Muscle layer of duodenum (tissue), 2 donors: ENCODE results near the gene ABR.

ENCODE experiments used
- H3K27ac ChIP-seq: one replicate; pipeline ENCODE4 v1.7.0; 2013; ENCODE audit warnings: mild to moderate bottlenecking, low read length
- H3K27me3 ChIP-seq: one replicate; pipeline ENCODE4 v1.7.0; 2013; ENCODE audit warnings: low read depth, mild to moderate bottlenecking, control low read depth, low read length
- H3K36me3 ChIP-seq, 2 donors: one replicate each; pipeline ENCODE4 v1.7.0; 2013; ENCODE audit warnings: low read length in 2 of 2, control low read depth in 1 of 2, mild to moderate bottlenecking in 1 of 2; ENCODE audit not compliant: insufficient read depth in 2 of 2, control insufficient read depth in 1 of 2
- H3K4me1 ChIP-seq, 2 donors: one replicate each; pipeline ENCODE4 v1.7.0; 2013; ENCODE audit warnings: low read length in 2 of 2, mild to moderate bottlenecking in 2 of 2, control low read depth in 1 of 2, moderate library complexity in 1 of 2; ENCODE audit not compliant: insufficient read depth in 2 of 2, control insufficient read depth in 1 of 2
- H3K4me3 ChIP-seq, 2 donors: one replicate each; pipeline ENCODE4 v1.7.0; 2013; ENCODE audit warnings: low read length in 2 of 2, low read depth in 1 of 2, mild to moderate bottlenecking in 1 of 2
- H3K9me3 ChIP-seq, 2 donors: one replicate each; pipeline ENCODE4 v1.7.0; 2013; ENCODE audit warnings: low read length in 2 of 2, control low read depth in 1 of 2, mild to moderate bottlenecking in 1 of 2; ENCODE audit not compliant: control insufficient read depth in 1 of 2
- donor health status: healthy.

ABR gene

GRCh38 chr17:1095090-1095852, 84.5 kb downstream of the ABR start:
- no peaks in the 10 kb centered on the region for H3K27me3 ChIP-seq
- H3K9me3 ChIP-seq, result no peaks in the 10 kb centered on the region
- no peak overlapping the region for H3K4me3 ChIP-seq
- no peaks in the 10 kb centered on the region for H3K4me1 ChIP-seq
- H3K27ac ChIP-seq, result peak overlapping the region; percentile 45
- peaks cover 31 to 58% of the 10 kb centered on the region in 2 donors for H3K36me3 ChIP-seq

GRCh38 chr17:1094591-1094990, 85.2 kb downstream of the ABR start:
- Histone ChIP-seq H3K9me3 (no peaks in the 10 kb centered on the region), H3K4me1 (no peaks in the 10 kb centered on the region), H3K4me3 (no peak overlapping the region), H3K36me3 (peaks cover 33 to 58% of the 10 kb centered on the region in 2 donors), H3K27me3 (no peaks in the 10 kb centered on the region), H3K27ac (no peak overlapping the region)

- Histone ChIP-seq H3K36me3 (peaks cover 29 to 42% of the 10 kb centered on the region in 2 donors), H3K4me1 (peaks cover under 1 to 3% of the 10 kb centered on the region in 2 donors), H3K27ac (no peak overlapping the region), H3K4me3 (no peak overlapping the region), H3K9me3 (no peaks in the 10 kb centered on the region), H3K27me3 (no peaks in the 10 kb centered on the region)
Measured at GRCh38 chr17:1091900-1092299, 87.9 kb downstream of the ABR start.

GRCh38 chr17:1091190-1091534, 88.6 kb downstream of the ABR start:
- H3K4me1 ChIP-seq, result peaks cover 2 to 4% of the 10 kb centered on the region in 2 donors
- no peak overlapping the region for H3K4me3 ChIP-seq
- no peaks in the 10 kb centered on the region for H3K9me3 ChIP-seq
- no peak overlapping the region for H3K27ac ChIP-seq
- H3K36me3 ChIP-seq, result peaks cover 29 to 38% of the 10 kb centered on the region in 2 donors
- H3K27me3 ChIP-seq, result no peaks in the 10 kb centered on the region

GRCh38 chr17:1090465-1091189, 89.2 kb downstream of the ABR start:
- Histone ChIP-seq H3K9me3 (no peaks in the 10 kb centered on the region), H3K4me1 (peaks cover 2 to 4% of the 10 kb centered on the region in 2 donors), H3K27me3 (no peaks in the 10 kb centered on the region), H3K36me3 (peaks cover 28 to 35% of the 10 kb centered on the region in 2 donors), H3K27ac (no peak overlapping the region), H3K4me3 (no peak overlapping the region)

- Histone ChIP-seq H3K27ac (no peak overlapping the region), H3K27me3 (no peaks in the 10 kb centered on the region), H3K36me3 (peaks cover 25 to 31% of the 10 kb centered on the region in 2 donors), H3K4me1 (peaks cover 2 to 4% of the 10 kb centered on the region in 2 donors), H3K4me3 (no peak overlapping the region), H3K9me3 (no peaks in the 10 kb centered on the region)
Measured at GRCh38 chr17:1089915-1090314, 89.9 kb downstream of the ABR start.

GRCh38 chr17:1087381-1088241, 92.2 kb downstream of the ABR start:
- Histone ChIP-seq H3K4me3 (no peak overlapping the region), H3K4me1 (peaks cover 2 to 4% of the 10 kb centered on the region in 2 donors), H3K27ac (peak overlapping the region; percentile 75), H3K9me3 (no peaks in the 10 kb centered on the region), H3K36me3 (peaks cover 21 to 33% of the 10 kb centered on the region in 2 donors), H3K27me3 (no peaks in the 10 kb centered on the region)

GRCh38 chr17:1083451-1084187, 96.2 kb downstream of the ABR start:
- Histone ChIP-seq H3K9me3 (no peaks in the 10 kb centered on the region), H3K27ac (no peak overlapping the region), H3K4me3 (no peak overlapping the region), H3K36me3 (peaks cover 8 to 11% of the 10 kb centered on the region in 2 donors), H3K4me1 (peaks cover 2 to 21% of the 10 kb centered on the region in 2 donors), H3K27me3 (no peaks in the 10 kb centered on the region)

- Histone ChIP-seq H3K27ac (peak overlapping the region; percentile 60), H3K27me3 (no peaks in the 10 kb centered on the region), H3K4me3 (no peak overlapping the region), H3K9me3 (no peaks in the 10 kb centered on the region), H3K36me3 (peaks cover 8 to 11% of the 10 kb centered on the region in 2 donors), H3K4me1 (peaks cover 2 to 28% of the 10 kb centered on the region in 2 donors)
Measured at GRCh38 chr17:1082579-1082978, 97.2 kb downstream of the ABR start.

GRCh38 chr17:1078831-1079561, 100.8 kb downstream of the ABR start:
- no peak overlapping the region for H3K27ac ChIP-seq
- H3K27me3 ChIP-seq, result no peaks in the 10 kb centered on the region
- peaks cover 0 to 23% of the 10 kb centered on the region in 2 donors for H3K4me1 ChIP-seq
- peaks cover 4 to 20% of the 10 kb centered on the region in 2 donors for H3K36me3 ChIP-seq
- peak overlapping the region in 1 of 2 donors; percentile 2 for H3K4me3 ChIP-seq
- H3K9me3 ChIP-seq, result no peaks in the 10 kb centered on the region
